HG03521 (cell line): ENCODE results near the gene TCF23.
"Not testable (repeated sequence)": the region's sequence is repeated elsewhere in the genome, so short reads cannot be mapped to it uniquely, and the experiment has no call there.

Source experiments
- ATAC-seq: cut with Tn5 transposase; IDR thresholded peaks from one replicate; pipeline ENCODE4 v1.9.1; 2021; ENCODE audit warnings: mild to moderate bottlenecking, moderate library complexity; ENCODE audit not compliant: unreplicated experiment

TCF23 gene

DNA sequence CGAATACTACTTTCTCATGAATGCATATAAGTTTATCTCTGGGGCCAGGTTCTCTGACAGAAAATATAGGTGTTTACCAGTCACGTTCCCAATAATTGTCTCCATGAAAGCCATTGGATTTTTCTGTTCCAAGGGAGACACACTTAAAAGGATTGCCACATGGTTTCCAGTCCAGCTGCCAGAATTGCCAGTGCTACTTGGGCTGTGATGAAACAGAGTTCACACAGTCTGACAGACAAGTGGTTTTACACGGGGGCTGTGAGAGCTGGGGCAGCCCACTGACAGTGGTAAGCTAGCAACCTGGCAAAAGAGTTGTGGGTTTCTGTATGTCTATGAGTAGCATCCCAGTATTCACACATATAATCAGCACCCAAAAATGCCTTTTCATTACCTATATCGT, 35.3 kb downstream of the TCF23 start:
- ATAC-seq: no peak

DNA sequence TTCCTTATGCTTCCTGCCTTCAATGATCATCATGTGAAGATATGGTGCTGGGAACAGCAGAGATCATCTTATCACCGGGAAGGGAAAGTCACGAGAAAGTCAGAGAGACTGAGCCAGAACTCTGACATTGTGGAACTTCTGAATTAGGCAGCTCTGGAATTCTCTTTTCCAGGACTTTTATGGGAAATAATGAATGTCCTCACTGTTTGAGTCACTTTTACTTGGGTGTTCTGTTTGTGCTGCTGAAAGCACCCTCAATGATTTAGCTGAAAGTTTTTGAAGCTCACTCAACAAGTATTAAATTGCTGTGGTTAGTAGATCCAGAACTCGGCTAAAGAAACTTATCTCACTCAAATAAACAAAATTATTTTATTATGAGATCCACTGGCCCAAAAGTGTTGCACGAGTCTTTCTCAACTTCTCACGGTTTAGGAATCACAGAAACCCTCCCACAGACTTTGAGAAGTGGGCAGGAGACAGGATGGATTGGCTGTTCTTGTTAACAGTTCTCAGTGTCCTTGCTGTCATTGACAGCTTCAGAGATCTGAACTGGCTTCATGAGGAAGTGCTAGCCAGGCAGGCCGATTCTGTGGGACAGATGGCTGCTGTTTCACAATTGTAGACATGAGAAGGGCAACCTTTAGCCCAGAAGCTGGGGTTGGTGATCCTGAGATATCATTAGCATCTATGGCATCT, 36.7 kb downstream of the TCF23 start:
- no peak for ATAC-seq

DNA sequence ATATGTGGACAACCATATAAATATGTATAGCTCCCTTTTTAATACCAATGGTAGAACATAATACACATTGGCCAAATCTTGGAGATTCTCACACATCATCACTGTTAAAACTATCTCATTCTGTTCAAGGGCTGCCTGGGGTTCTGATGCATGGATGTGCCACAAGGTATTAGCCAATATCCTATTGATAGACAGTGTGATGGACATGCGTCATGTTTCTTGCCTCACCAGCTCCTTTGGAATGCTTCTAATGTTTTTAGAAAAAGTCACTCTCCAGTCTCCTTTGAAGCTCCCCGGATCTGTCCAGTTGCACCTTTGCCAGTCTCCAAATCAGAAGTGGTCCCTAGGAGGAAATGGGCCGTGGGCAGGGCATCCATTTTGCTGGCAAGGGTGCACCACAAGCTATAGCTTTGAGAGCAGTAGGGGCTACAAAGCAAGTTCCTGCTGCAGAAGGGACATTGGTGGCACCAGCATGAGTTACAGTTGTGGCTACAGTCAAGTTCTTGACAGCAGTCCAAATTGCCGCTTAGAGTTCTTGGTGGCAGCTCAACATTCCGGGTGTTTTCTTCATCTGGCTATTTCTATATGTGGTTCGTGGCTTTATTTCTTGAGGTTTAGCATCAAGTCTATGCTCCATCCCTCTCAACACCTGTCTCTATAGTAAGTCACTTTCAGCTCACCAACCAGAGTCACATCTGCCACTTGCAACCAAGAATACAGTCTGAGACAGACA, 38.0 kb downstream of the TCF23 start:
- no peak for ATAC-seq

DNA sequence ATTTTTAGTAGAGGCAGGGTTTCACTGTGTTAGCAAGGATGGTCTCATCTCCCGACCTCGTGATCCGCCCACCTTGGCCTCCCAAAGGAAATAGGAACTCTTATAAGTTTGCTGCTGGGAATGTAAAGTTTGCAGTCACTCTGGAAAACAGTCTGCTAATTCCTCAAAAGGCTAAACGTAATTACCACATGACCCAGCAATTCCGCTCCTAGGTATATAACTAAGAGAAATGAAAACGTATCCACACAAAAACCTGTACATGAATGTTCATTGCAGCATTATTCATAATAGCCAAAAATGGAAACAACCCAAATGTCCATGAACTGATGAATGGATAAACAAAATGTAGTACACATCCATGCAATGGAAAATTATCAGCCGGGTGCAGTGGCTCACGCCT, 41.2 kb downstream of the TCF23 start:
- no peak for ATAC-seq

DNA sequence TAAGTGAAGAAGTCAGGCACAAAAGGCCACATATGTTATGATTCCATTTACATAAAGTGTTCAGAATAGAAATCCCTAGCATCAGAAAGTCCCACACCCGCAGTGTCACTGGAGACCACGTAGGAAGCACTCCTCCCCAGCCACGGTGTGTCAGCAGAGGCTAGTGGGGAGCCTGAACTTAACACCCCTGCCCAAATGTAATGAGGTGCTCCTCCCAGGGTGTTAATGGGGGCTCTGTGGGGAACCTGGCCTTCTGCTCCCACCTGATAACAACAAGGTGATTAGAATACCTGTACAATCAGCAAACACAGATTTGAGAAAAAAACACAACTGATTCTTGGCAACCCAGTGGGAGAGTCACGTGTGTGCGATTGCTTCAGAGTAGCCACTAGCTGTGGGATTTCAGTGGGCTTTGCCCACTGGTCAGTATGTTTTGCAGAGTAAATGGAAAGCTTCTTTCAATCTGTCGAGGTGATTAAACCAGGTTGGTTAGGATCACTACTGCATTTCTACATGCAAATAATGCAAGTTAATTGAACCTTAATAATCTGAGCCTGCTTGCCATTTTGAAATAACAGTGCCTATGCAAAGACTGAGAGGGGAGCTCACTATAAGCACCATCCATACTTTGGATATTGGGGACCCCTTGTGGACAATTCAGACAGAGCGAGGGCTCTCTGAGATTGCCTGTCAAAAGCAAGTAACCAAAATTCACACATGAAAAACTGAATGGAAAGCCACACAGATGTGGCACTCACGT, 42.4 kb downstream of the TCF23 start:
- no peak for ATAC-seq

DNA sequence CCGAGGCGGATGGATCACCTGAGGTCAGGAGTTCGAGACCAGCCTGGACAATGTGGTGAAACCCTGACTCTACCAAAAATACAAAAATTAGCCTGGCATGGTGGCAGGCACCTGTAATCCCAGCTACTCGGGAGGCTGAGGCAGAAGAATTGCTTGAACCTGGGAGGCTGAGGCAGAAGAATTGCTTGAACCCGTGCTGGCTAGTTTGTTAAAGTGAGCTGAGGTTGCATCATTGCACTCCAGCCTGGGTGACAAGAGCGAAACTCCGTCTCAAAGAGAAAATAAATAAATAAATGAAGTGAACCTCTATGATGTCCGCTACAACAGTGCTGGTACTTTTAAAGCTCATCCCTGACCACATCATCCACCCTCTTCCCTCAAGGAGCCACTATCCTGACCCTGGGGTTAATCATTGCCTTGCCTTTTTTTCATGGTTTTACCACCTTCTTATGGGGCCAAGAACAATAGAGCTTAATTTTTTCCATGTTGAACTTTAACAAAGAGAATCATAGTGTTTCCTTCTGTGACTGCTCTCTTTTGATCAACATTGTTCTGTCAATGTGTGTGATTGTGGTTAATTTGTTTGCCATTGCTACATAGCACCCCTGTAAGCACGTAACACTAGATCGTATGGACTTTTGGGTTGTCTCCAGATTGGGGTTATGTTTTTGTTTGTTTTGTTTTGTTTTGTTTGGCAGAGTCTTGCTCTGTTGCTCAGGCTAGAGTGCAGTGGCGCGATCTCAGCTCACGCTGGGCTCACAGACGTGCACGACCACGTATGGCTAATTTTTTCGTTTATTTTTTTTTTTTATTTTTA, 45.9 kb downstream of the TCF23 start:
- ATAC-seq: no peak

DNA sequence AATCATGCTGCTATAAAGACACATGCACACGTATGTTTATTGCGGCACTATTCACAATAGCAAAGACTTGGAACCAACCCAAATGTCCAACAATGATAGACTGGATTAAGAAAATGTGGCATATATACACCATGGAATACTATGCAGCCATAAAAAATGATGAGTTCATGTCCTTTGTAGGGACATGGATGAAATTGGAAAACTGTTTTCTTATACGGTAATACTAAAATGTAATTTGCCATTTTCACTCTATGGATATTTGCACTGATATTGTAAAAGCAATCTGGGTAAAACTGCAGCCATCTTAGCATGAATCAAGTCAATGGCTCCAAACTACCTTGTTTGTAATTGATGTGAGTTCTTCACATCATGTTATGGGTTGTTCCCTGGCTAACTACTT, 47.0 kb downstream of the TCF23 start:
- ATAC-seq: not testable (repeated sequence)

DNA sequence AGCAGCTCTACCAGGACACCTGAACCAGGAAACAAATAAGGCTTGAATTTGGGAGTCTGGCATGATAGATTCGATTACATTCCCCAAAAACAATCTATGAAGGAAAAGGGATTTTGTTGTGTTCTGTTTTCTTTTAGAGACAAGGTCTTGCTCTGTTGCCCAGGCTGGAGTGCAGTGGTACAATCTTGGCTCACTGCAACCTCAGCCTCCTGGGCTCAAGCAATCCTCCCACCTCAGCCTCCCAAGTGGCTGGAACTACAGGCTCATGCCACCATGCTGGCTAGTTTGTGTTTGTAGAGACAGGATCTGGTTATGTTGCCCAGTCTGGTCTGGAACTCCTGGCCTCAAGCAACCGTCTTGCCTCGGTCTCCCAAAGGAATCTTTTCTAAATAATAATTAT, 49.3 kb downstream of the TCF23 start:
- ATAC-seq: not testable (repeated sequence)

DNA sequence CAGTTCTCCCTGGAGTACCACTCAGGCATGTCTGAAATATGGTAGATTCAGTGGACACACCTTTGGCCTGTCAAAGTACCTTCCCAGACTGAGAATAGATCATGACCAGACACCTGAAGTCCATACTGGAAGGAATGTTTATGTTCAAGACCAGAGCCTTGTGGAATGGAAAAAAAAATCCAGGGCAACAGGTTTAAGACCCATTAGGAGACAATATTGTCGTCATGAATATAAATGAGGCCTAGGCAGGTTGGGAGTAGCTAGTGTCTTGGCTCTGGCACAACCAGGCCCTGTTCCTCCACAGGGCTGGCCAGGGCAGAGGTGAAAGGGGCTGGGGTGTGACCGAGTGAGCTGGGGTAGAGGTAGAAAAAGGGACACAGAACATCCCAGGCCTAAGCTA, 49.8 kb downstream of the TCF23 start:
- no peak for ATAC-seq

DNA sequence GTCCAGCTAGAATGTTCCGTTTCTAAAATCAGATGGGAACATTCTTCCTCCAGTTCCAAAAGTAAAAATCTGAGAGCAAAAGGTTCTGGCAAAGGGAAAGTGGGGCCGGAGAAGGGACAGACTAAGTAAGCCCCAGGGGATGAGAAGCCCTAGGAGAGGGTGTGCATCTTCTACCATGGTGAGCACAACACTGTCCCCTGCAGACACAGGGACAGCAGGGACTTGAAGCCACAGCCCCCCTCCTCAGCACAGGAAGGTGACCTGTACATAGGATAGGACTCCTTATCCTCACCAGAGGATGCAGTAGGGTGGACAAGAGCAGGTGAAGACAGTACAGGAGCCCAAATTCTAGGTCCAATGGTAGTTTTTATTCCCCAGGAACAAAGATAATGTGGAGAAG, 50.4 kb downstream of the TCF23 start:
- no peak for ATAC-seq

DNA sequence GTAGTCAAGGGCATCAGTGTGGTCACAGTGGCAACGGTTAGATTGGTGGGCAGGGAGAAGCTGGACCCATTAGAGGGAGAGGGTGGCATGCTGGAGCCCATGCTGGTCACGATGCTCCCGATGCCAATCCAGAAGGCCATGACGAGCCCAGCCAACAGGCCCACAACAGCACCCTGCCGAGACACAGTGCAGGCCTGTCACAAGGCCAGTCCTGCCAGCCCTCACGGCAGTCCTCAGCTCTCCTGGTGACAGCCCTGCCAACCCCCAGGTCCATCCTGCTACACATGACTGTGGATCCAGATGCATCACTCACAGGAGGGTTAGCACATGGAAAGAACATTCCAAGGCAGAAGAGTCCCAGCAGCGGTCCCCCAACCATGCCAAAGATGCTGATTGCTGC, 52.9 kb downstream of the TCF23 start:
- ATAC-seq: no peak

DNA sequence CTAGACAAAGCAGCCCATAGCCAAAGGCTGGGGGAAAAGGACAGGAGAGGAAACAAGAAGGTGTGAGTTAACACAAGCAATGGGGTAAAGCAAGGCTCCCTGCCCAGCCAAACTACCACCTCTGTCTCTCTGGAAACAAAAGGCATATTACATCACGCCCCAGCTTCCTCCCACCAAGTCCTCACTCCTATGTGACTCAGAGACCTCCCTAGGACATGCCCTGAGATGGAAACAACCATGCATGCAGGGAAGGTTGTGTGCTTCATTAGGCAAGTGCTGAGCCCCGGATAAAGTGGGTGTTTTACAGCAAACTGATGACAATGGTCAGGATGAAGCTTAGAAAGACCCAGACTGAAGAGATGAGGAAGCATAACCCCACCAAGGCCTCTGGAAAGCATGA, 54.0 kb downstream of the TCF23 start:
- ATAC-seq: no peak

DNA sequence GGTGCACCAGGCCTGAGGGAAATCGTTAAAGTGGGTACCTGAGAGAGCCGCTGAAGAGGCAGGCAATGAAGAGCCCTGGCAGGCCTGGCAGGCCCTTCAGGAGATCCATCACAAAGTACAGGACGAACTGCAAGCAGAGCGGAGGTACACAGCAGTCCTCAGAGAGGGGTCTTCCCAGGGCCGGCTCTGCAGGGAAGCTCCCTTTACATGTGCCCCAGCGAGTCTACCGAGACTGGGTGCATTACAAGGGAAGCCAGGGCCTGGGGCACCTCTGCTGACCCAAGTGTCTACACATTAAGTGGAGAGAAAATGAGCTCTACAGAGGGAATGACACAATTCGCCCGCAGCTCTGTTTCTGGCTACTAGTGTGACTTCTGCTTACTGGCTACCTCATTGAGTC, 54.9 kb downstream of the TCF23 start:
- ATAC-seq: no peak

DNA sequence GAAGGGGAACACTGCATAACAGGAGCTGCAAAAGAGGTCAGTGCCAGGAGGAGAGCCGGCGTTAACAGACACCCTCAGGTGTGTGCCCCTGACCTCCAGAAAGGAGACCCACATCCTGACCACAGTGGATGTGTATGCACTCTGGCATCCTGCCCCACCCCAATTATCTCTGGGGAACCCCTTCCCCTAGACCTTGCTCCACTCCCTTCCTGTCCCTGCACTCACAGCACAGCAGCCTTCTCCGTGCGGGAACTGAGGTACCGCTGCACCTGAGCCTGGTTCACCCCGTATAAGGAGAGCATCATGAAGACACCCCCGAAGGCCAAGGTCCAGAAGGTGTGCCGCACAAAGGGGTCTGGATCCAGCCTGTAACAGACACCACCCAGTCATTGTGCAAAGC, 55.8 kb downstream of the TCF23 start:
- ATAC-seq: no peak

DNA sequence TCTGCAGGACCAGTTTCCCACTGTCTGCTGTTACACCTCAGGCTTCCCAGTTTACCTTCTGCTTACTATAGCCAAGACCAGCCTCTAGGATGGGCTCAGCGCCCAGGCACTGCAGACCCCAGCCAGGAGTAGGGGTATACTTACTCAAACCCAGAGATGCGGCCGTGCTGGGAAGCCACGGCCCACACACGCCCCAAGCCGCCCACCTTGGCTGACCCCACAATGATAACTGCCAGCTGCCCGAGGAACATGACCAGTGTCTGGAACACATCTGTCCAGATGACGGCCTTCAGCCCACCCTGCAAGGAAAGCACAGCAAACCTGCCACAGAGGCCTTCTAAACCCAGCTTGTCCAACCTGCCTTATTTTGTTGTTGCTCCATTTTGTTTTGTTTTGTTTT, 56.4 kb downstream of the TCF23 start:
- no peak for ATAC-seq

DNA sequence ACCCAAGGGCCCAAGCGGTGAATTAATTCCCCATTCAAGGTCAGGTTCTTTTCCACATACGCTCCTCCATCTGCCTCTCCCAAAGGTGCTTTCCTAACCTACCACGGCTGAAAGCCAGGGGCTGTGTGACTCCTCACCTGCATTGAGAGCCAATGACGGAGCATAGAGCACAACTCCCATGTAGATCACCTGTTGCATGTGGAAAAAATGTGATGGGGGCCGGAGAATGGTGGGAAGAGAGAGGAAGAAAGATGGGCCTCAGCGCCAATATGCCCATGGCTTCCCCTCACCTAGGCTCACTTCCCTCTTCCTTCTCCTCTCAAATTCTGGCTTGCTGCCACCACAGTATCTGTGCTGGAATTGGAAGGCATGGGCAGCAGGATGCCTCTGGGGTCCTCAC, 57.5 kb downstream of the TCF23 start:
- no peak for ATAC-seq
